GM04503 (cell line): Measurements from ENCODE around the gene NBPF1.
"Not testable (repeated sequence)": the region's sequence is repeated elsewhere in the genome, so short reads cannot be mapped to it uniquely, and the experiment has no call there.

Experiments used
- DNase-seq: peaks from one replicate; pipeline ENCODE4 v3.0.0-alpha.2; 2012; ENCODE audit warnings: low read depth

NBPF1 gene

GRCh38 chr1:16641159-16641975, 28.0 kb upstream of the NBPF1 start:
- DNase-seq: not testable (repeated sequence)

DNA sequence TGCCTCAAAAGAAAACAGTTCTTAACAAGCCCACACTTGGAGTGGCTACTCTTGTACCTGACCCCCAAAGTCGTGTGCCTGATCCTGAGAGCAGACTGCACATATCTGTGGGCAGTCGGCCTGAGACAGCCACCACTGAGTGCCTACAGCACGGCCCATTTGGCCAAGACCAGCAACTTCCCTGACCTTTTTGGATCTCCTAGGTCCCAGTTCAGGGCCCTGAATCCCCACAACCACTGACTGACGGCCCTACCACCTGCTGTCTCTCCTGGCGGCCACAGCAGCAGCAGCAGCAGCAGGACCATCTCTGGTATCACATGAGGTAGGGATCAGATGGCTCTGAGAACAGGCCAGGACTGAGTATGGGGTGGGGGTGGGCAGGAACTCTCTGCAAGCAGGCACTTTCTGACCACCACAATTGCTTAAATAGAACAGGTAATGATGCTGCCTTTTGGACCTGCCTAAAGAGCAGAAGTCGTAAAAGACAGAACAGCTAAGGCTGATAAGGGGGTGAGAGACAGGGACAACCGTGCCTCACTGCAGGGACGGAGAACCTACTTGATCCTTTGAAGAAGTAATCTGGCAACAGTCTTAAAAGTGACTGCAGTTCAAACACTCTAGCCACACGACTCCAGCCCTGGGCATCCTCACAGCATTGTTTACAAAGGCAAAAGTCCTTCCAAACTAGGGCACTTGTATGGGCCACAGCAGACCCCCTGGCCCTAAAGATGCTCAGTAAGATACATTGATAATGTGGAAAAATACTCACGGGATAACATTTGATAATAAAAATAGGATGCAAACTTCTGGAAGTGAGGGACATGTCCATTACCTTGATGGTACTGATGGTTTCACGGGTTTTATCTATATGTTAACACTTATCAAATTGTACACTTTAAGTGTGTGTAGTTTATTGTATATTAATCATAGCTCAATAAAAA, 26.0 kb upstream of the NBPF1 start:
- not testable (repeated sequence) for DNase-seq

DNA sequence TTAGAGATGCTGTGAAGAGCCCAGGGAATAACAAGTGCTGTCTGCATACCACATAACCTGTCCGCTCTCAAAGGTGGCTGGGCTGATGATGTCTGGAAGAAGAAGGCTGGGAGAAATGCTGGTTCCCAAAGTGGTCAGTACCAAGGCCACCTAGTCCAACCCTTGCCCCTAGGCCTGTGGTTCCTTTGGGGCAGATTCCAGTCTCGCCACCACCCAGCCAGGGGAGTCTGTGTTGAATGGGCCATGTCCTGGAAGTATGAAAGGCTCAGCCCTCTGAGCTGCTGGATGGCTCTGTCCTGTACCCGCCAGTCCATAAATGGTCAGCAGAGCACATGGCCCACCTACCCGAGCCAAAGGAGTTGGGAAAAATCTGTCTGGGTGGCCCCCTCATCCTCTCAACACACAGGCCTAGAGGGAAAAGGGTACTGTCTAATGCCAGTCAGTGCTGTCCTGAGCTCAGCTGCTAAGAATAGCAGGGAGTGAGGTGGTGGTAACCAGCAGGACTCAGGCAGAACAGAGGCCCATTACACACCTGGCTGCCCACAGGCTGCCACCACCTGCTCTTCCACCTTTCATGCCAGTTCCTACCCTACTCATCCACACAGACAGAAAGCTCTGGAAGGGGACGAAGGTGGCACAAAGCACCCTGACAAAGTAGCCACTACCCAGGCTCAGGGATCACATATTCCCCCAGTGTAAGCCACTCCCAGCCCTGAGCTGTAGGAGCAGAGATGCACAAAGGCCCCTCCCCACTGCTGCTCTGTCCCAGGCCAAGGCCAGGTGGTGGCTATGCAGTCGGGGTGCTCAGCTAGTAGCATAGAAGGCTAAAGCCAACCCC, 24.8 kb upstream of the NBPF1 start:
- DNase-seq: not testable (repeated sequence)

DNA sequence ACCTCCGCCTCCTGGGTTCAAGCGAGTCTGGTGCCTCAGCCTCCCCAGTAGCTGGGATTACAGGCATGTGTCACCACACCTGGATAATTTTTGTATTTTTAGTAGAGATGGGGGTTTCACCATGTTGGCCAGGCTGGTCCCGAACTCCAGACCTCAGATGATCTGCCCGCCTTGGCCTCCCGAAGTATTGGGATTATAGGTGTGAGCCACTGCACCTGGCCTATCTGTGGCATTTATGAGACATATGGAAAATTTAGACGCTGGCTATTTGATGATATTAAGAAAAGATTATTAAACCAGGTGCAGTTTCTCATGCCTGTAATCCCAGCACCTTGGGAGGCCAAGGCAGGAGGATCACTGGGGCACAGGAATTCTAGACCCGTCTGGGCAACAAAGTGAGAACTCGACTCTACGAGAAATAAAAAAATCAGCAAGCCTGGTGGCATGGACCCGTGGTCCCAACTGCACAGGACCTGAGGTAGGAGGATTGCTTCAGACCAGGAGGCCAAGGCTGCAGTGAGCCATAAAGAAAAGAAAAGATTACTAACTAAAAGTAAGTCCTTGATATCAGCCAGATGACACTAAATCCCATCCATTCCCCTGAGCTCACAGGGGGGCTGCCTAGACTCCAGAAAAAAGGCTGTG, 23.3 kb upstream of the NBPF1 start:
- not testable (repeated sequence) for DNase-seq

GRCh38 chr1:16635959-16636358, 22.6 kb upstream of the NBPF1 start:
- DNase-seq: not testable (repeated sequence)

DNA sequence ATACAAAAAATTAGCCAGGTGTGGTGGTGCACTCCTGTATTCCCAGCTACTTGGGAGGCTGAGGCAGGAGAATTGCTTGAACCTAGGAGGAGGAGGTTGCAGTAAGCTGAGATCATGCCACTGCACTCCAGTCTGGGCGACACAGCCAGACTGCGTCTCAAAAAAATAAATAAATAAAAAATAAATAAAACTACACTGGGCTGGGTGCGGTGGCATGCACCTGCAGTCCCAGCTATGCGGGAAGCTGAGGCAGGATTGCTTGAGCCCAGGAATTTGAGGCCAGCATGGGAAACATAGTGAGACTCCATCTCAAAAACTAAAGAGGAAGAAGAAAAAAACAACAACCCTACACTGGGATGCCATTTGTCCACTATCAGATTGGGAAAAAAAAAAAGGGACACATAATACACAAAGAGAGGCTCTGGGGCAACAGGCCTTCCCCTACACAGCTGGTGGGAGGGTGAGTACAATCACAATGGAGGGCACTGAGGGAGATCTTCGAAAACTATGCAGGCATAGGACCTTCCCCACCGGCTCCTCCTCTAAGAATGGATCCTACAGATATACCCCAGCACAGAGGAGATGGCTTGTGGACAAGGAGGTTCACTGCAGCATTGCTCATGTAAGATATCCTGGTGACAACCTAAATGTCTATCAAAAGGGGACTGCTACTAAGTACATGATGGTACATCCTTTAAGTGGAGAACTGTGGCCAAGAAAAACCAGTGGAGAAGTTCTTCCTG, 20.3 kb upstream of the NBPF1 start:
- DNase-seq: not testable (repeated sequence)

GRCh38 chr1:16632044-16632850, 18.9 kb upstream of the NBPF1 start:
- DNase-seq: not testable (repeated sequence)

DNA sequence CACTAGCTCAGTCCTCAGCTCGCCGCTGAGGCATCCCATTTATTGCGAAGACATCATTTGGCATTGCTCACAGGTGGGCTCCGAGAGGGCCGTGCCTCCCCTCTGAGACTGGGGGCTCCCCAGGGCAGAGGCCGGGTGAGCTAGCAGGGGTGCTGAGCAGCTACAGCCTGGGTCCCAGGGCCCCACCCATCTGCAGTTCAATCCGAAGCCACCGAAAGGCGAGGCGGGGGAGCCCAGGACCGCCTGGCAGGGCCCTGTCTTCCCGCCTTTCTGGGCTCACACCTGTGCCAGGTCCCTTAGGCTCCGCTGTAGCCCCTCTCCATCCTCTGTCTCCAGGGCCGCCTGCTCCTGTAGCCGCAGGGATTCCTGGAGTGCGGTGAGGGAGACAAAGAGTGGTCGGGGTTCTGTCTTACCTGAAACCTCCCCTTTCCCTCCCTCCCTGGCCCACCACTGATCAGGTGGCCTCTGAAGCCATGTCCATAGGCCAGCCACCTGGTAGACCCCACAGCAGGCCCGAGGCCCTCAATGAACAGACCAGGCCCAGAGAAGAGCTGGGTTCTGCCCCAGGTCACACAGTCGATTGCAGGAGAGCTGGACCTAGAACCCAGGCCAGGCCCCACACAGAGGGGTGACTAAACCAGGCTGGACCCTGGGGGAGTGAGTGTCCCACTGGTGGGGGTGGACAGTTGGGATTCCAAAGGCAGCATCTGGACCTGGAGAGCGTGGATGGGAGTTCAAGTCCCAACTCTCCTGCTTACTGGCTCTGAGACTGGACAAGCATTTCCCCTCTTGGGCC, 18.1 kb upstream of the NBPF1 start:
- DNase-seq: no peak

GRCh38 chr1:16630661-16631247, 17.4 kb upstream of the NBPF1 start:
- no peak for DNase-seq

GRCh38 chr1:16629916-16630530, 16.7 kb upstream of the NBPF1 start:
- not testable (repeated sequence) for DNase-seq

GRCh38 chr1:16628361-16629111, 15.2 kb upstream of the NBPF1 start:
- no peak for DNase-seq

- DNase-seq: not testable (repeated sequence)
These were observed 13.1 kb upstream of the NBPF1 start for GRCh38 chr1:16626409-16626983.

DNA sequence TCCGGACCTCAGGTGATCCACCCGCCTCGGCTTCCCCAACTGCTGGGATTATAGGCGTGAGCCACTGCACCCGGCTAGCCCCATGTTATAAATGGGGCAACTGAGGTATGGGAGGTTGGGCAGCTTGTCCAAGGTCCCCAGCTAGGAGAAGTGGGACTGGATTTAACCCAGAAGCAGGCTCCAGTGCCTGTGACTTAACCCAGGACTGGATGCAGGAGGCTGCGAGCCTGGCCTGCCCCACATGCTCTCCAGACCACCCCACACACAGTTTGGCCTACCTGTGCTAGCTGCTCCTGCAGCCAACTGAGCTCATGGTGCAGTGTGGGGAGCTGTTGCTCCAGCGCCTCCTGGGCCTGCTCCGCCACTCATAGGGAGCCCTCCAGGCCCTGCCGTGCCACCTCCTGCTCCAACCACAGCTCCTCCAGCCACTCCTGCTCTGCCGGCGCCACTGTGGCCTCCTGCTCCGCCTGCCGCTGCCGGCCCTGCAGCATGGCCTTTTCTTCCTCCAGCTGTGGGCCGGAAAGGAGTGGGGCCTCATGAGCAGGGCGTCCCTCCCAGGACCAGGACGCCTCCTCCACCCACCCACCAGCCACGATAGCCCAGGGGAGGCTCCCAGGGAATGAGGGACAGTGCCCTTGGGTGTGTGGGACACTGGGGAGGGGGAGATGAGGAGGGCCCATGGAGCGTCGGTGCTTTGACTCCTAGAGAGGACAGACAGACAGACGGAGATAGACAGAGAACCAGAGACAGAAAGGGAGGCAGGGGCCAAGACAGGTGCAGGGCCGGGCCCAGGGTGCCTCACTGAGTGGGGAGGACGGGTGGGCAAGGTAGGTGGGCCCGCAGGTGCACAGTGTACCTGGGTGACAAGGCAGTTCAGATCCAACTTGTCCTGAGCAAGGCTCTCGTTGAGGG, 12.4 kb upstream of the NBPF1 start:
- DNase-seq: no peak

DNA sequence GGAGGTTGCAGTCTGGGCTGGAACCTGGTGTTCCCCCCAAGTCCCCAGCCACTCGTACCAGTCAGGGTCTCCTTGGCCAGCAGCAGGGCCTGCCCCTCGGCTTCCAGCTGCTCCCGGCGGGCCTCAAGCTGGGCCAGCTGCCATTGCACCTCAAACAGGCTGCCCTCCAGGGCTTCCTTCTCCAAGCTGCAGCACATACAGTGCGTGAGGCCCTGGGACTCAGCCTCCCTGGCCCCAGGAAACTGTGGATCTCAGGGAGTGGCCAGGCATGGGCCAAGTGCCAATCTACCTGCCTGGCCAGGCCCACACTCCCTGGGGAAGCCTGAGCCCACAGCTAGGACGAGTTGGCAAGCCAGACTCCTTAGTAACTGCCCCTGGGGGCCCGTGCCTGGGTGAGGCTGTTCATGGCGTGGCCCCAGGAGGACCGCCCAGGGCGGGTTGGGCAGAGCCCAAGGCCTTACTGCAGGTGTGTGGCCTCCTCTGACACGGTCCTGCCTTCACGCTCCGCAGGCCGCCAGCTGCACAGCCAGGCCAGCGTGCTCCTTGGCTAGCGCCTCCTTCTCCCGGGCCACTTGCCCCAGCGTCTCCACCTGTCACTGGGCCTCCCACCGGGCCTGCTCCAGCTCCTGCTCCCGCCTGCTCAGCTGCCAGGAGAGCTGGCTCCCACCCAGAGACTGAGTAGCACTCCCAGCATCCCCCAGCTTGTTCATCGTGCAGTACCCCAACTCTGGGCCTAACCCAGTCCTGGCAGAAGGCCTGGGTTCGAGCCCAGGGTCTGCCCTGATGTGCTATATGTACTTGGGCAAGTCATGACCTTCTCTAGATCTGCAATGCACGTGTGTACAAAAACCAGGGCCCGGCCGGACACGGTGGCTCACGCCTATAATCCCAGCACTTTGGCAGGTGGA, 10.7 kb upstream of the NBPF1 start:
- DNase-seq: not testable (repeated sequence)

GRCh38 chr1:16623337-16623736, 10.0 kb upstream of the NBPF1 start:
- peak; percentile 81 for DNase-seq
